ENCODE data around the gene MT2A. TPM values are rescaled to one million over a fixed set of nuclear protein-coding genes. Genes with fewer than 3 reads are reported as not detected.
A peak's percentile ranks its signal among the peaks of the same experiment; 100 is the strongest.

MT2A gene
- total and polyA plus RNA-seq, 2 of the 13 experiments (the other 11 are each of a cell fraction or from before 2014, with no cell fraction given) = 135 to 371 TPM

- TF ChIP-seq ZNF773 (CRISPR knock-in tag; IDR thresholded peaks at IDR 0.05; ENCODE audit: borderline replicate concordance) (no peak), SAFB2 (CRISPR knock-in tag; IDR thresholded peaks at IDR 0.05; ENCODE audit: borderline replicate concordance, low read depth) (no peak), SMYD3 (CRISPR knock-in tag; IDR thresholded peaks at IDR 0.05) (0 out of 2 replicates have a peak, but pooled peaks have one; percentile 12), MAF1 (CRISPR knock-in tag; IDR thresholded peaks at IDR 0.05; ENCODE audit: borderline replicate concordance) (no peak), IRF1 (CRISPR knock-in tag; IDR thresholded peaks at IDR 0.05; ENCODE audit: low read depth) (0 out of 2 replicates have a peak, but pooled peaks have one; percentile 16), TRIM24 (CRISPR knock-in tag; IDR thresholded peaks at IDR 0.05) (0 out of 2 replicates have a peak, but pooled peaks have one; percentile 12), ZNF180 (CRISPR knock-in tag; IDR thresholded peaks at IDR 0.05; ENCODE audit: borderline replicate concordance, low read depth) (0 out of 2 replicates have a peak, but pooled peaks have one; percentile 59), ZNF160 (CRISPR knock-in tag; IDR thresholded peaks at IDR 0.05) (no peak), ZBTB34 (CRISPR knock-in tag; IDR thresholded peaks at IDR 0.05) (0 out of 2 replicates have a peak, but pooled peaks have one; percentile 21), ZNF724P (CRISPR knock-in tag; IDR thresholded peaks at IDR 0.05; ENCODE audit: borderline replicate concordance) (0 out of 2 replicates have a peak, but pooled peaks have one; percentile 49), ZXDC (CRISPR knock-in tag; IDR thresholded peaks at IDR 0.05) (0 out of 2 replicates have a peak, but pooled peaks have one; percentile 27), TOPORS (CRISPR knock-in tag; IDR thresholded peaks at IDR 0.05) (0 out of 2 replicates have a peak, but pooled peaks have one; percentile 19), ZFP36 (IDR thresholded peaks at IDR 0.05; ENCODE audit: borderline replicate concordance, low read depth, low read length, partially characterized antibody) (no peak), ZSCAN5A (CRISPR knock-in tag; IDR thresholded peaks at IDR 0.05; ENCODE audit: borderline replicate concordance) (0 out of 2 replicates have a peak, but pooled peaks have one; percentile 17), ZBTB8A (CRISPR knock-in tag; IDR thresholded peaks at IDR 0.05; ENCODE audit: borderline replicate concordance, low read depth) (no peak), ZNF337 (CRISPR knock-in tag; IDR thresholded peaks at IDR 0.05; ENCODE audit: borderline replicate concordance, low read depth) (no peak), ATF7 (IDR thresholded peaks at IDR 0.05) (no peak), ATF7 (CRISPR knock-in tag; IDR thresholded peaks at IDR 0.05) (peak; percentile 40; the same call in 1 of the 2 replicates), CCAR2 (optimal IDR thresholded peaks at IDR 0.05; ENCODE audit: low read depth, low read length) (no peak), KLF12 (CRISPR knock-in tag; IDR thresholded peaks at IDR 0.05; ENCODE audit: borderline replicate concordance) (no peak)
- TF ChIP-seq, protein P1, sequence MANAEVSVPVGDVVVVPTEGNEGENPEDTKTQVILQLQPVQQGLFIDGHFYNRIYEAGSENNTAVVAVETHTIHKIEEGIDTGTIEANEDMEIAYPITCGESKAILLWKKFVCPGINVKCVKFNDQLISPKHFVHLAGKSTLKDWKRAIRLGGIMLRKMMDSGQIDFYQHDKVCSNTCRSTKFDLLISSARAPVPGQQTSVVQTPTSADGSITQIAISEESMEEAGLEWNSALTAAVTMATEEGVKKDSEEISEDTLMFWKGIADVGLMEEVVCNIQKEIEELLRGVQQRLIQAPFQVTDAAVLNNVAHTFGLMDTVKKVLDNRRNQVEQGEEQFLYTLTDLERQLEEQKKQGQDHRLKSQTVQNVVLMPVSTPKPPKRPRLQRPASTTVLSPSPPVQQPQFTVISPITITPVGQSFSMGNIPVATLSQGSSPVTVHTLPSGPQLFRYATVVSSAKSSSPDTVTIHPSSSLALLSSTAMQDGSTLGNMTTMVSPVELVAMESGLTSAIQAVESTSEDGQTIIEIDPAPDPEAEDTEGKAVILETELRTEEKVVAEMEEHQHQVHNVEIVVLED (CRISPR knock-in tag; IDR thresholded peaks at IDR 0.05; ENCODE audit: borderline replicate concordance) = no peak
Measured at GRCh38 chr16:56608876-56609462, 585 bp downstream of the MT2A start (continued).
